HCT116 (cell line): ENCODE data around the gene PCMTD2. TPM values are rescaled to one million over a fixed set of nuclear protein-coding genes. Genes with fewer than 3 reads are reported as not detected.

Experiments
- ATAC-seq: fragments of 200-7000 bp; cut with Tn5 transposase; 2 replicates; pipeline ENCODE4 v1.9.1; 2020; ENCODE audit warnings: mild to moderate bottlenecking, moderate library complexity
- BruUV-seq: library from RNA; stranded (reverse); fragments of 400-500 nt; replicated peaks from 2 replicates; lab custom pipeline; 2021; lab: Mats Ljungman, UMichigan
- CTCF ChIA-PET: fragments of 300-600 bp; sonication (Branson Sonifier 250); formaldehyde crosslinking; loops from one replicate; lab custom pipeline; 2021; ENCODE audit warnings: antibody characterized with exemption; lab: Charles Lee
- POLR2A ChIA-PET: fragments of 300-600, 350-600 bp; sonication (Branson Sonifier 250); formaldehyde crosslinking; loops from one replicate; lab custom pipeline; 2021; ENCODE audit warnings: antibody characterized with exemption; lab: Charles Lee
- RAD21 ChIA-PET, 2 experiments: fragments of 300-600 bp; sonication (Branson Sonifier 250); formaldehyde crosslinking; loops; one replicate each; lab custom pipeline; 2023; ENCODE audit warnings: low total read pairs in 2 of 2; ENCODE audit not compliant: uncharacterized antibody in 2 of 2, unreplicated experiment in 2 of 2, low non-redundant PET in 1 of 2; lab: Charles Lee
- DNase-seq: peaks from one replicate; pipeline ENCODE4 v3.0.0-alpha.2; 2010; ENCODE audit warnings: low read depth, low spot score
- H2AFZ ChIP-seq: fragments of 200-600 bp; shearing (Covaris generic), sonication (generic); 2 replicates; pipeline ENCODE4 v1.6.1; 2017; ENCODE audit warnings: low read depth, mixed run types, mixed read lengths, antibody characterized with exemption, low read length; ENCODE audit not compliant: poor library complexity, severe bottlenecking
- H3K27ac ChIP-seq: 2 replicates; pipeline ENCODE4 v1.5.1; 2012; ENCODE audit warnings: low read depth, low read length
- H3K27me3 ChIP-seq: fragments of 200-600 bp; sonication (generic); 2 replicates; pipeline ENCODE4 v1.6.1; 2016; ENCODE audit warnings: mixed run types, low read length, mixed read lengths; ENCODE audit not compliant: insufficient read depth
- H3K36me3 ChIP-seq, 2 experiments: fragments of 200-500 bp in 1 of 2; fragments of 200-600 bp in 1 of 2; sonication (Bioruptor generic) in 1 of 2; sonication (generic) in 1 of 2; 2 replicates each; pipeline versions ENCODE4 v1.5.1 to v1.6.1; 2014 to 2016; ENCODE audit warnings: low read length in 2 of 2, inconsistent platforms in 1 of 2, mixed read lengths in 1 of 2, mixed run types in 1 of 2; ENCODE audit not compliant: insufficient read depth in 2 of 2, control insufficient read depth in 1 of 2
- H3K4me1 ChIP-seq, 2 experiments: fragments of 200-600 bp in 1 of 2; sonication (generic) in 1 of 2; 2 replicates each; pipeline versions ENCODE4 v1.5.1 to v1.6.1; 2012 to 2017; ENCODE audit warnings: low read length in 2 of 2, inconsistent platforms in 1 of 2, mild to moderate bottlenecking in 1 of 2, mixed read lengths in 1 of 2, mixed run types in 1 of 2, moderate library complexity in 1 of 2; ENCODE audit not compliant: insufficient read depth in 2 of 2, control insufficient read depth in 1 of 2
- H3K4me2 ChIP-seq: fragments of 200-600 bp; sonication (generic); 2 replicates; pipeline ENCODE4 v1.6.1; 2017; ENCODE audit warnings: mixed run types, low read length, mixed read lengths
- H3K4me3 ChIP-seq, 2 experiments: fragments of 200-600 bp in 1 of 2; sonication (generic) in 1 of 2; replicated peaks in 1 of 2; 2 replicates each; pipeline ENCODE4 v1.5.1; 2011 to 2016; ENCODE audit warnings: low read length in 2 of 2, control low read depth in 1 of 2, low read depth in 1 of 2, mild to moderate bottlenecking in 1 of 2, mixed read lengths in 1 of 2, mixed run types in 1 of 2
- H3K79me2 ChIP-seq: fragments of 200-600 bp; sonication (generic); 2 replicates; pipeline ENCODE4 v1.6.1; 2017; ENCODE audit warnings: mild to moderate bottlenecking, mixed run types, low read length, moderate library complexity, mixed read lengths; ENCODE audit not compliant: insufficient read depth
- H3K9ac ChIP-seq: fragments of 200-600 bp; sonication (generic); 2 replicates; pipeline ENCODE4 v1.6.1; 2016; ENCODE audit warnings: low read length, mixed read lengths
- H3K9me2 ChIP-seq: fragments of 200-600 bp; sonication (generic), shearing (Covaris generic); 2 replicates; pipeline ENCODE4 v1.6.1; 2017; ENCODE audit warnings: mixed run types, mild to moderate bottlenecking, moderate library complexity; ENCODE audit not compliant: insufficient read depth
- H3K9me3 ChIP-seq, 2 experiments: fragments of 200-500 bp in 1 of 2; fragments of 200-600 bp in 1 of 2; sonication (Bioruptor generic) in 1 of 2; sonication (generic) in 1 of 2; 2 replicates each; pipeline ENCODE4 v1.6.1; 2014 to 2017; ENCODE audit warnings: low read length in 2 of 2, mixed read lengths in 2 of 2, inconsistent platforms in 1 of 2, low read depth in 1 of 2, mild to moderate bottlenecking in 1 of 2, mixed run types in 1 of 2, moderate library complexity in 1 of 2; ENCODE audit not compliant: control insufficient read depth in 1 of 2, insufficient read depth in 1 of 2
- H4K20me1 ChIP-seq: fragments of 200-600 bp; sonication (generic), shearing (Covaris generic); 2 replicates; pipeline ENCODE4 v1.6.1; 2017; ENCODE audit warnings: mixed run types, mild to moderate bottlenecking, moderate library complexity; ENCODE audit not compliant: insufficient read depth
- CBX3 ChIP-seq: IDR thresholded peaks from 2 replicates; pipeline ENCODE4 v1.6.1; 2012; ENCODE audit warnings: low read depth
- EGR1 ChIP-seq: IDR thresholded peaks from 2 replicates; pipeline ENCODE4 v1.6.1; 2012; ENCODE audit warnings: low read depth
- ELF1 ChIP-seq: IDR thresholded peaks from 2 replicates; pipeline ENCODE4 v1.6.1; 2012; ENCODE audit warnings: low read depth, borderline replicate concordance
- EZH2 ChIP-seq: fragments of 200-600 bp; sonication (generic); IDR thresholded peaks from 2 replicates; pipeline ENCODE4 v1.6.1; 2017; ENCODE audit warnings: antibody characterized with exemption, mixed run types
- EZH2phosphoT487 ChIP-seq: fragments of 200-600 bp; IDR thresholded peaks from 2 replicates; pipeline ENCODE4 v1.6.1; 2018; ENCODE audit warnings: antibody characterized with exemption, borderline replicate concordance
- FOSL1 ChIP-seq: IDR thresholded peaks from 2 replicates; pipeline ENCODE4 v1.6.1; 2012; ENCODE audit warnings: low read depth
- POLR2A ChIP-seq: IDR thresholded peaks from 2 replicates; pipeline ENCODE4 v1.7.0; 2011; ENCODE audit warnings: borderline replicate concordance; ENCODE audit not compliant: insufficient read depth, insufficient read length; ENCODE audit errors: extremely low read depth
- POLR2AphosphoS5 ChIP-seq: IDR thresholded peaks from 2 replicates; pipeline ENCODE4 v1.6.1; 2011; ENCODE audit warnings: mild to moderate bottlenecking, low read depth, low read length, moderate library complexity
- RAD21 ChIP-seq: IDR thresholded peaks from 2 replicates; pipeline ENCODE4 v1.6.1; 2012; ENCODE audit warnings: low read depth, mild to moderate bottlenecking
- SP1 ChIP-seq: IDR thresholded peaks from 2 replicates; pipeline ENCODE4 v1.6.1; 2012; ENCODE audit warnings: low read depth
- SRF ChIP-seq: IDR thresholded peaks from 2 replicates; pipeline ENCODE4 v1.6.1; 2012; ENCODE audit warnings: low read depth
- TCF7L2 ChIP-seq: IDR thresholded peaks from 2 replicates; pipeline ENCODE4 v1.7.0; 2011; ENCODE audit warnings: borderline replicate concordance, inconsistent platforms; ENCODE audit not compliant: insufficient read depth, insufficient read length; ENCODE audit errors: extremely low read depth
- YY1 ChIP-seq: IDR thresholded peaks from 2 replicates; pipeline ENCODE4 v1.6.1; 2011; ENCODE audit warnings: low read length, low read depth, moderate library complexity, mild to moderate bottlenecking; ENCODE audit not compliant: insufficient replicate concordance; ENCODE audit errors: extremely low read depth
- ZNF274 ChIP-seq: fragments of 200-500 bp; sonication (Bioruptor generic); IDR thresholded peaks from 2 replicates; pipeline ENCODE4 v1.6.1; 2014; ENCODE audit warnings: mild to moderate bottlenecking, low read depth, low read length, inconsistent platforms
- intact Hi-C: fragments of 100-400 bp; cut with micrococcal nuclease; formaldehyde crosslinking; loops from 2 replicates; pipeline ENCODE4 v1.10.0; 2022
- total RNA-seq: library from RNA; stranded (reverse); gene quantifications from one replicate; pipeline ENCODE4 v1.2.1, GENCODE V29; 2021; ENCODE audit not compliant: unreplicated experiment
- TF ChIP-seq, protein P1 (sequence below): IDR thresholded peaks from 2 replicates; pipeline ENCODE4 v1.6.1; 2012; ENCODE audit warnings: low read depth
- TF ChIP-seq, protein P2 (sequence below), 3 experiments: fragments of 200-600 bp in 1 of 3; sonication (generic) in 1 of 3; IDR thresholded peaks in 2 of 3; conservative IDR thresholded peaks in 1 of 3; 2 replicates each; pipeline ENCODE4 v1.5.1; 2012 to 2017; ENCODE audit warnings: low read depth in 2 of 3, low read length in 2 of 3, antibody characterized with exemption in 1 of 3, borderline replicate concordance in 1 of 3, control low read depth in 1 of 3, mild to moderate bottlenecking in 1 of 3, mixed read lengths in 1 of 3, mixed run types in 1 of 3, moderate library complexity in 1 of 3; ENCODE audit not compliant: insufficient read depth in 1 of 3
- TF ChIP-seq, protein P3 (sequence below): IDR thresholded peaks from 2 replicates; pipeline ENCODE4 v1.6.1; 2012

Gene PCMTD2
- total RNA-seq, 1 experiment from 2014 or later: 44.7 TPM

DNA sequence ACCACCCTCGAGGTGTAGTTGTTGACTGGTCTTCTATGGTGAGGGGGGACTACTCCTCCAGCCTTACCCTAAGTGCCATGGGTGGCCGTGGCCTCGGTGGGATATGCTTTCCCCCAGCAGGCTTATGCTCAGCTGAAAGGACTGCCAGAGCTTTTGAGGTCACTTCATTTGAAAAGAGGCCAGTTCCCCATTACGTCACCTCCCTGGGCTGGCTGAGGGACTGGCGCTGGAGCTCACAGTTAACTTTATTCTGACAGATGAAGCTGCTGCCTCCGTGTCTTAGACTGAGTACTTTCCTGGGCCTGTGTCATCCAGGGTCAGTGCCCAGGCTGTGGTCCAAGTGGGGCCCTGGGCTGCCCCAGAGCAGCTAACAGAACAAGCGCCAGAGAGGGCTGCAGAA is 42.8 kb upstream of the PCMTD2 start:
- H3K36me3 ChIP-seq: no peaks in the 10 kb centered on the region
- no peak overlapping the region for H3K27ac ChIP-seq
- H4K20me1 ChIP-seq: no peaks in the 10 kb centered on the region
- BruUV-seq: no TSS peak
- DNase-seq (no peak), ATAC-seq (no peak)
- intact Hi-C loops: no loop called here
- no peaks in the 10 kb centered on the region for H3K4me1 ChIP-seq
- no peak overlapping the region for H3K4me3 ChIP-seq
- ChIA-PET POLR2A (no interaction called here), RAD21 (no interaction called here), CTCF (no interaction called here)
- H2AFZ ChIP-seq: no peak overlapping the region
- no peak overlapping the region for H3K9ac ChIP-seq
- H3K4me2 ChIP-seq: no peak overlapping the region
- TF ChIP-seq, protein P1, sequence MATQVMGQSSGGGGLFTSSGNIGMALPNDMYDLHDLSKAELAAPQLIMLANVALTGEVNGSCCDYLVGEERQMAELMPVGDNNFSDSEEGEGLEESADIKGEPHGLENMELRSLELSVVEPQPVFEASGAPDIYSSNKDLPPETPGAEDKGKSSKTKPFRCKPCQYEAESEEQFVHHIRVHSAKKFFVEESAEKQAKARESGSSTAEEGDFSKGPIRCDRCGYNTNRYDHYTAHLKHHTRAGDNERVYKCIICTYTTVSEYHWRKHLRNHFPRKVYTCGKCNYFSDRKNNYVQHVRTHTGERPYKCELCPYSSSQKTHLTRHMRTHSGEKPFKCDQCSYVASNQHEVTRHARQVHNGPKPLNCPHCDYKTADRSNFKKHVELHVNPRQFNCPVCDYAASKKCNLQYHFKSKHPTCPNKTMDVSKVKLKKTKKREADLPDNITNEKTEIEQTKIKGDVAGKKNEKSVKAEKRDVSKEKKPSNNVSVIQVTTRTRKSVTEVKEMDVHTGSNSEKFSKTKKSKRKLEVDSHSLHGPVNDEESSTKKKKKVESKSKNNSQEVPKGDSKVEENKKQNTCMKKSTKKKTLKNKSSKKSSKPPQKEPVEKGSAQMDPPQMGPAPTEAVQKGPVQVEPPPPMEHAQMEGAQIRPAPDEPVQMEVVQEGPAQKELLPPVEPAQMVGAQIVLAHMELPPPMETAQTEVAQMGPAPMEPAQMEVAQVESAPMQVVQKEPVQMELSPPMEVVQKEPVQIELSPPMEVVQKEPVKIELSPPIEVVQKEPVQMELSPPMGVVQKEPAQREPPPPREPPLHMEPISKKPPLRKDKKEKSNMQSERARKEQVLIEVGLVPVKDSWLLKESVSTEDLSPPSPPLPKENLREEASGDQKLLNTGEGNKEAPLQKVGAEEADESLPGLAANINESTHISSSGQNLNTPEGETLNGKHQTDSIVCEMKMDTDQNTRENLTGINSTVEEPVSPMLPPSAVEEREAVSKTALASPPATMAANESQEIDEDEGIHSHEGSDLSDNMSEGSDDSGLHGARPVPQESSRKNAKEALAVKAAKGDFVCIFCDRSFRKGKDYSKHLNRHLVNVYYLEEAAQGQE: no peak
- TF ChIP-seq, all 23 proteins: peak for 0
- Histone ChIP-seq H3K9me2 (no peaks in the 10 kb centered on the region), H3K27me3 (no peaks in the 10 kb centered on the region), H3K79me2 (no peaks in the 10 kb centered on the region), H3K9me3 (no peaks in the 10 kb centered on the region)

DNA sequence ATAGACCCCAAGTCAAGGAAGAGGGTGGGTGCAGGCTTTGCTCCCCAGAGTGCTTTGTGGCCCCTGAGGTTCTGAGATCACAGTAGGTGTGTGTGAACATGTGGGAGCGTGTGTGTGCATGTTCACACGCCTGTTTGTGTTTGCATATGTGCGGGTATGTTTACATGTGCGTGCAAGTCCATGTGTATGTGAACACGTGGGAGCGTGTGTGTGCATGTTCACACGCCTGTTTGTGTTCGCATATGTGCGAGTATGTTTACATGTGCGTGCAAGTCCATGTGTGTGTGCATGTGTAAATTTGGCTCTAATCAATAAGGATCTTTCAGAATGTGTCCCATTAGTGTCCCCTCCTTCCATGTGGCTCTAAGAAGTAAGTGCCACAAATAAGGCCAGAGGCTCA is 41.4 kb upstream of the PCMTD2 start:
- no peak for TF ChIP-seq TCF7L2
- no peak for TF ChIP-seq POLR2AphosphoS5
- no peak for TF ChIP-seq SRF
- TF ChIP-seq ELF1: no peak
- TF ChIP-seq EZH2: no peak
- no peak for TF ChIP-seq POLR2A
- TF ChIP-seq, protein P2, sequence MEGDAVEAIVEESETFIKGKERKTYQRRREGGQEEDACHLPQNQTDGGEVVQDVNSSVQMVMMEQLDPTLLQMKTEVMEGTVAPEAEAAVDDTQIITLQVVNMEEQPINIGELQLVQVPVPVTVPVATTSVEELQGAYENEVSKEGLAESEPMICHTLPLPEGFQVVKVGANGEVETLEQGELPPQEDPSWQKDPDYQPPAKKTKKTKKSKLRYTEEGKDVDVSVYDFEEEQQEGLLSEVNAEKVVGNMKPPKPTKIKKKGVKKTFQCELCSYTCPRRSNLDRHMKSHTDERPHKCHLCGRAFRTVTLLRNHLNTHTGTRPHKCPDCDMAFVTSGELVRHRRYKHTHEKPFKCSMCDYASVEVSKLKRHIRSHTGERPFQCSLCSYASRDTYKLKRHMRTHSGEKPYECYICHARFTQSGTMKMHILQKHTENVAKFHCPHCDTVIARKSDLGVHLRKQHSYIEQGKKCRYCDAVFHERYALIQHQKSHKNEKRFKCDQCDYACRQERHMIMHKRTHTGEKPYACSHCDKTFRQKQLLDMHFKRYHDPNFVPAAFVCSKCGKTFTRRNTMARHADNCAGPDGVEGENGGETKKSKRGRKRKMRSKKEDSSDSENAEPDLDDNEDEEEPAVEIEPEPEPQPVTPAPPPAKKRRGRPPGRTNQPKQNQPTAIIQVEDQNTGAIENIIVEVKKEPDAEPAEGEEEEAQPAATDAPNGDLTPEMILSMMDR (IDR thresholded peaks at IDR 0.05 in 2 of 3, conservative IDR thresholded peaks at IDR 0.05 in 1 of 3; ENCODE audit: borderline replicate concordance in 1 of 3, insufficient read depth in 1 of 3, low read depth in 2 of 3, low read length in 2 of 3): no peak
- TF ChIP-seq ZNF274: no peak
- no peak for TF ChIP-seq RAD21
- no peak for TF ChIP-seq YY1
- no peak for TF ChIP-seq EGR1
- TF ChIP-seq CBX3: no peak
- TF ChIP-seq EZH2phosphoT487: no peak
- TF ChIP-seq SP1: no peak
- TF ChIP-seq, protein P3, sequence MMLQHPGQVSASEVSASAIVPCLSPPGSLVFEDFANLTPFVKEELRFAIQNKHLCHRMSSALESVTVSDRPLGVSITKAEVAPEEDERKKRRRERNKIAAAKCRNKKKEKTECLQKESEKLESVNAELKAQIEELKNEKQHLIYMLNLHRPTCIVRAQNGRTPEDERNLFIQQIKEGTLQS: no peak
- TF ChIP-seq FOSL1: no peak
- no peak overlapping the region for H2AFZ ChIP-seq
- CTCF ChIA-PET: no interaction called here
- no peak overlapping the region for H3K4me2 ChIP-seq
- H3K9ac ChIP-seq: no peak overlapping the region
- intact Hi-C loops: no loop called here
- no peaks in the 10 kb centered on the region for H3K4me1 ChIP-seq
- no TSS peak for BruUV-seq
- H3K9me2 ChIP-seq: no peaks in the 10 kb centered on the region
- RAD21 ChIA-PET: no interaction called here
- no peak overlapping the region for H3K27ac ChIP-seq
- no peak overlapping the region for H3K4me3 ChIP-seq
- no peak for ATAC-seq
- no peaks in the 10 kb centered on the region for H4K20me1 ChIP-seq
- no peaks in the 10 kb centered on the region for H3K27me3 ChIP-seq
- no peak for DNase-seq
- no peaks in the 10 kb centered on the region for H3K36me3 ChIP-seq
- H3K9me3 ChIP-seq: no peaks in the 10 kb centered on the region
- no peaks in the 10 kb centered on the region for H3K79me2 ChIP-seq
- POLR2A ChIA-PET: no interaction called here
